ENCODE measurements around the gene PPDPF.
"Not testable (repeated sequence)": the region's sequence is repeated elsewhere in the genome, so short reads cannot be mapped to it uniquely, and the experiment has no call there.

PPDPF gene

GRCh38 chr20:63475209-63475608 is 45.4 kb upstream of the PPDPF start:
- no peak for TF ChIP-seq CTCF (IDR thresholded peaks at IDR 0.05; ENCODE audit: low read depth, low read length, missing control alignments)
- no peak for DNase-seq (ENCODE audit: low read depth)
- H3K4me3 ChIP-seq (ENCODE audit: low read depth, low read length): no peak overlapping the region

GRCh38 chr20:63477061-63477616 is 43.4 kb upstream of the PPDPF start:
- no peak for DNase-seq (ENCODE audit: low read depth)
- H3K4me3 ChIP-seq (ENCODE audit: low read depth, low read length): no peak overlapping the region
- no peak for TF ChIP-seq CTCF (IDR thresholded peaks at IDR 0.05; ENCODE audit: low read depth, low read length, missing control alignments)

- TF ChIP-seq CTCF (IDR thresholded peaks at IDR 0.05; ENCODE audit: low read depth, low read length, missing control alignments): no peak
- DNase-seq (ENCODE audit: low read depth): no peak
- H3K4me3 ChIP-seq (ENCODE audit: low read depth, low read length): no peak overlapping the region
Observed at GRCh38 chr20:63477944-63478343, 42.6 kb upstream of the PPDPF start.

- no peak for DNase-seq (ENCODE audit: low read depth)
- H3K4me3 ChIP-seq (ENCODE audit: low read depth, low read length): no peak overlapping the region
- TF ChIP-seq CTCF (IDR thresholded peaks at IDR 0.05; ENCODE audit: low read depth, low read length, missing control alignments): no peak
Observed at GRCh38 chr20:63478346-63479302, 41.9 kb upstream of the PPDPF start.

- not testable (repeated sequence) for H3K4me3 ChIP-seq (ENCODE audit: low read depth, low read length); DNase-seq (ENCODE audit: low read depth)
Observed at GRCh38 chr20:63479695-63480419, 40.7 kb upstream of the PPDPF start.

- no peak overlapping the region for H3K4me3 ChIP-seq (ENCODE audit: low read depth, low read length)
- no peak for TF ChIP-seq CTCF (IDR thresholded peaks at IDR 0.05; ENCODE audit: low read depth, low read length, missing control alignments)
- DNase-seq (ENCODE audit: low read depth): no peak
Observed at GRCh38 chr20:63481503-63481902, 39.1 kb upstream of the PPDPF start.

GRCh38 chr20:63482021-63482587 is 38.5 kb upstream of the PPDPF start:
- no peak for TF ChIP-seq CTCF (IDR thresholded peaks at IDR 0.05; ENCODE audit: low read depth, low read length, missing control alignments)
- no peak overlapping the region for H3K4me3 ChIP-seq (ENCODE audit: low read depth, low read length)
- no peak for DNase-seq (ENCODE audit: low read depth)
